Spinal cord (tissue), 10 donors: Measurements from ENCODE around the gene CLEC18C. TPM values are rescaled to one million over a fixed set of nuclear protein-coding genes. Genes with fewer than 3 reads are reported as not detected.
"Not testable (repeated sequence)": the region's sequence is repeated elsewhere in the genome, so short reads cannot be mapped to it uniquely, and the experiment has no call there.

Experiments used
- DNase-seq, 6 donors: peaks; one replicate each; pipeline versions ENCODE4 v3.0.0 to v3.0.0-alpha.2; 2013 to 2015; ENCODE audit warnings: low spot score in 6 of 6, low read depth in 4 of 6
- H3K27ac ChIP-seq: one replicate; pipeline ENCODE4 v1.5.1; 2013; ENCODE audit warnings: low read depth, low read length, control low read depth
- H3K27me3 ChIP-seq: one replicate; pipeline ENCODE4 v1.6.1; 2013; ENCODE audit warnings: low read length; ENCODE audit not compliant: control insufficient read depth, insufficient read depth
- H3K36me3 ChIP-seq: one replicate; pipeline ENCODE4 v1.6.1; 2013; ENCODE audit warnings: low read length; ENCODE audit not compliant: control insufficient read depth, insufficient read depth
- H3K4me1 ChIP-seq: one replicate; pipeline ENCODE4 v1.6.1; 2013; ENCODE audit warnings: low read length; ENCODE audit not compliant: control insufficient read depth, insufficient read depth
- H3K4me3 ChIP-seq: one replicate; pipeline ENCODE4 v1.5.1; 2013; ENCODE audit warnings: low read depth, low read length, control low read depth
- H3K9me3 ChIP-seq: one replicate; pipeline ENCODE4 v1.6.1; 2013; ENCODE audit warnings: low read length; ENCODE audit not compliant: control insufficient read depth, insufficient read depth
- WGBS: methylation state at CpG from one replicate; pipeline ENCODE4 v1.1.5; 2013; ENCODE audit warnings: missing lambda C conversion rate; ENCODE audit not compliant: insufficient coverage; 5-methylcytosine and 5-hydroxymethylcytosine counted together
- polyA plus RNA-seq, 2 donors: library from polyadenylated mRNA; unstranded; fragments of 120-200 nt; gene quantifications; one replicate each; pipeline ENCODE4 v1.2.1, GENCODE V29; 2013; ENCODE audit not compliant: insufficient read length in 2 of 2
- total RNA-seq, 2 donors: library from RNA; depleted of rRNA in 1 of 2; stranded (reverse); fragments of 120-200 nt in 1 of 2; fragments of >200 nt in 1 of 2; gene quantifications; one replicate each; pipeline versions ENCODE4 v1.2.3 to v1.2.4, GENCODE V29; 2013 to 2014
- donor health status: healthy.

Gene CLEC18C
- total and polyA plus RNA-seq, 4 donors, result 0.20 to 2.2 (median 0.82) TPM

- not testable (repeated sequence) for H3K27me3 ChIP-seq, H3K9me3 ChIP-seq, DNase-seq, H3K36me3 ChIP-seq, H3K27ac ChIP-seq, H3K4me1 ChIP-seq, H3K4me3 ChIP-seq
- WGBS, result no CpG with 5 or more reads among the region's 21 CpGs
Measured at GRCh38 chr16:70174387-70174932, 873 bp downstream of the CLEC18C start.

GRCh38 chr16:70187858-70188607 is 14.4 kb downstream of the CLEC18C start:
- H3K4me1 ChIP-seq, H3K27ac ChIP-seq, DNase-seq, H3K27me3 ChIP-seq, H3K9me3 ChIP-seq, H3K36me3 ChIP-seq: not testable (repeated sequence)
- WGBS, result 0% methylated on average over 1 of the region's 71 CpGs
- H3K4me3 ChIP-seq, result peak overlapping the region; percentile 18

DNA sequence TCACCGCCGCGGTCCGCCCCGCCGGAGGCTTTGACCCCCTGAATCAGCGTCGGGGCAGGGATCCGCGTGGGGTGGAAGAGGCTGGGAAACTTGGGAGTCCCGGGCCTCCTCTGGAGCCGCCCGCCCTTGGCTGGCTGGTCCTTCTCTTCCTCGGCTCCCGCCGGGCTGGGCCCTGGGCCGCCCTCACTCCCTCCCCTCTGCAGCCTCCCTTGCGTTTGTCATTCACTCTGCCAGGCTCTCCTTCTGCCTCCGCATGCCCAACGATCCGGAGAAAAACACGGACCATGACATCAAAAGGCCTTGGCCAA is 15.0 kb downstream of the CLEC18C start:
- WGBS, result 0% methylated on average over 8 of the region's 22 CpGs

DNA sequence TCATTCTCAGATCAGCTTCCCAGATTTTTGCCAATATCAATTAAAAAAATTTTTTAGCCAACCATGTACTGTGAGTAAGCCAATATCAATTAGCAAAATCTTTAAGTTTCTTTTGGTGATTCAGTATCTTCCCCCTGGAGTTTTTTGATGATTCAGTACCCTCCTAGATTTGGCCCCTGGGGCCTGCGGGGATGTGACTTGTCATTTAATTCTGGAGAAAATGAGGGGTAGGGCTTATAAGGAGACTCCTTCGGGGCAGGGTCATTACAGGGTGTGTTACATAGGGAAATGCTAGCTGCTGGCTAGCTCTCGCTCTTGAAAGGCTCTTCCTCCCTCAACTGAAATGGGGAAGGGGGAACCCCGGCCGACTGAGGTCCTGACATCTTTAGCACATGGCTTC is 17.0 kb downstream of the CLEC18C start:
- not testable (repeated sequence) for DNase-seq, H3K27me3 ChIP-seq, H3K9me3 ChIP-seq, H3K4me3 ChIP-seq, H3K36me3 ChIP-seq, H3K27ac ChIP-seq, H3K4me1 ChIP-seq
- no CpG with 5 or more reads among the region's 5 CpGs for whole genome bisulfite sequencing

More for the DNA sequence above, 15.0 kb downstream of the CLEC18C start:
- not testable (repeated sequence) for H3K27me3 ChIP-seq, H3K9me3 ChIP-seq, H3K36me3 ChIP-seq, H3K27ac ChIP-seq, H3K4me1 ChIP-seq, DNase-seq
- peak overlapping the region; percentile 18 for H3K4me3 ChIP-seq

- not testable (repeated sequence) for H3K4me3 ChIP-seq, H3K4me1 ChIP-seq, H3K27me3 ChIP-seq, DNase-seq, H3K9me3 ChIP-seq, H3K36me3 ChIP-seq, H3K27ac ChIP-seq
- 81% methylated on average over 6 of the region's 12 CpGs for WGBS
Measured at GRCh38 chr16:70196683-70197300, 23.2 kb downstream of the CLEC18C start.

DNA sequence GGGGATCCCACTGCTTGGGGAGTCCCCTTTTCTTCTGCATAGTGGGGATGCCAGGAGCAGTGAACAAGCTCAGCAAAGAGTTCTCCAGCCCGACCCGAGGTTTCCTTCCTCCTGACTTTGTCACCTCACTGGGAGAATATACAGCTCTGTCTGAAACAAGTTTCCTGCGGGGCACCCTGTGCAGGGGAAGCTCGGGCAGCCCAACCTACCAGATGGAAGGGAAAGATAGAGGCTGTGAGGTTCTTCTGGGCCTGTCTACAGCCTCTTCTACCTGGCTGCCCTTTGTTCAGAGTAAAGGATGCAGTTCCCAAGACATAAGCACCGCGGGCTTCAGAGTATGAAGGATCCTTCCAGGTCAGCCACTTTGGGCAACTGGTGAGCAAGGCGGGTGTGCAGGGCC is 24.0 kb downstream of the CLEC18C start:
- H3K4me1 ChIP-seq, H3K9me3 ChIP-seq, H3K27me3 ChIP-seq, H3K4me3 ChIP-seq, H3K36me3 ChIP-seq, DNase-seq, H3K27ac ChIP-seq: not testable (repeated sequence)
- 100% methylated on average over 1 of the region's 7 CpGs for WGBS

GRCh38 chr16:70198230-70198629 is 24.6 kb downstream of the CLEC18C start:
- H3K27ac ChIP-seq, DNase-seq, H3K36me3 ChIP-seq, H3K4me3 ChIP-seq, H3K4me1 ChIP-seq, H3K27me3 ChIP-seq, H3K9me3 ChIP-seq: not testable (repeated sequence)
- 61% methylated on average over 7 of the region's 9 CpGs for WGBS

- peak in 2 of 6 donors; percentile 1 to 27 for DNase-seq
- H3K27ac ChIP-seq, H3K4me1 ChIP-seq, H3K36me3 ChIP-seq, H3K9me3 ChIP-seq, H3K4me3 ChIP-seq, H3K27me3 ChIP-seq: not testable (repeated sequence)
- 67% methylated on average over 1 of the region's 3 CpGs for WGBS
Measured at GRCh38 chr16:70198666-70199065, 25.1 kb downstream of the CLEC18C start.

DNA sequence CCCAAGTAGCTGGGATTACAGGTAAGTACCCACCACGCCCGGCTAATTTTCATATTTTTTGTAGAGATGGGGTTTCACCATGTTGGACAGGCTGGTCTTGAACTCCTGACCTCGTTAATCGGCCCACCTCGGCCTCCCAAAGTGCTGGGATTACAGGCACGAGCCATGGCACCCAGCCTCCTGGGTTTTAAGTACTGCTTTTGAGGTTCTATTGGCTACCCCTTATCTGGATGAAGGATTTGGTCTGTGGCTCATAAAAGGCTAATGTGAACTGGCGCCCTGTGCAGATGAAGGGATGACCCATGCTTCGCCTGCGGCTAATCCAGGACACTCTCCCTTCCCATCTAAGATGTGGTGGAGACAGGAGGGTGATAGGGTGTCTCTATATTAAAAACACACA is 25.6 kb downstream of the CLEC18C start:
- not testable (repeated sequence) for H3K9me3 ChIP-seq, H3K4me1 ChIP-seq, H3K4me3 ChIP-seq, DNase-seq, H3K27ac ChIP-seq, H3K27me3 ChIP-seq, H3K36me3 ChIP-seq
- WGBS, result 63% methylated on average over 1 of the region's 9 CpGs

DNA sequence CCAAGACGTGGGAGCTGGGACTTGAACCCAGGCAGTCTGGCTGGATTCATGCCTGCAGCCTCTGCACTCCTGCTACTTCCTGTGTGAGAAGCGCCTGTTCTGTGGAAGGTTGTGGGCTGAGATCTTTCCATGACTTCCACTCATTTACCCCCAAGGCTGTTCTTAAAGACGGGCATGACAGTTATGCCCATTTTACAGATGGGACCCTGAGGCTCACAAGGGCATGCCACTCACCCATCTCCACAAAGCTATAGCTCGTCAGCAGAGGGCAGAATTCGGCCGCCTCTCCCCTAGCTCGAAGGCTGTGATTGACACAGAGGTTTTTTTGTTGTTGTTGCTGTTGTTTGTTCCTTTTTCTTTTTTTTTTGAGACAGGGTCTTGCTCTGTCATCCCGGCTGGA is 26.5 kb downstream of the CLEC18C start:
- WGBS, result no CpG with 5 or more reads among the region's 8 CpGs
- H3K4me3 ChIP-seq, H3K27me3 ChIP-seq, H3K27ac ChIP-seq, H3K4me1 ChIP-seq, DNase-seq, H3K36me3 ChIP-seq, H3K9me3 ChIP-seq: not testable (repeated sequence)
